T-helper 1 cell treated with Interleukin-12 subunit alpha and Interleukin-12 subunit beta and Interleukin-4 antibody, amounts not matched to agents 30 μg/mL and 1 μg/mL, for 36 hours (primary cell): ENCODE data around the gene RBM33.
A peak's percentile ranks its signal among the peaks of the same experiment; 100 is the strongest.

Experiments used
- H3K27ac Mint-ChIP-seq: one replicate; pipeline ENCODE4 v1.8.0; 2021; ENCODE audit warnings: mild to moderate bottlenecking, mixed read lengths
- H3K27me3 Mint-ChIP-seq: one replicate; pipeline ENCODE4 v1.8.0; 2021; ENCODE audit warnings: low read depth, mixed read lengths
- H3K36me3 Mint-ChIP-seq: one replicate; pipeline ENCODE4 v1.8.0; 2021; ENCODE audit warnings: low read depth, mixed read lengths
- H3K4me1 Mint-ChIP-seq: one replicate; pipeline ENCODE4 v1.8.0; 2021; ENCODE audit warnings: low read depth, mixed read lengths
- H3K4me3 Mint-ChIP-seq: one replicate; pipeline ENCODE4 v1.8.0; 2021; ENCODE audit warnings: mild to moderate bottlenecking, moderate library complexity, mixed read lengths
- H3K9me3 Mint-ChIP-seq: one replicate; pipeline ENCODE4 v1.8.0; 2021; ENCODE audit warnings: mixed read lengths

Gene RBM33

GRCh38 chr7:155643804-155644177 is 670 bp upstream of the RBM33 start:
- Mint-ChIP-seq H3K4me1 (peaks cover 30% of the 10 kb centered on the region), H3K27ac (peak overlapping the region; percentile 99), H3K4me3 (peak overlapping the region; percentile 99), H3K9me3 (peaks cover 13% of the 10 kb centered on the region), H3K36me3 (peaks cover 61% of the 10 kb centered on the region), H3K27me3 (peaks cover 4% of the 10 kb centered on the region)

- peak overlapping the region; percentile 100 for H3K27ac Mint-ChIP-seq
- H3K9me3 Mint-ChIP-seq, result peaks cover 19% of the 10 kb centered on the region
- no peaks in the 10 kb centered on the region for H3K27me3 Mint-ChIP-seq
- H3K4me3 Mint-ChIP-seq, result peak overlapping the region; percentile 100
- peaks cover 68% of the 10 kb centered on the region for H3K36me3 Mint-ChIP-seq
- peaks cover 41% of the 10 kb centered on the region for H3K4me1 Mint-ChIP-seq
Observed at GRCh38 chr7:155644971-155645509, 579 bp downstream of the RBM33 start.

GRCh38 chr7:155645662-155646061 is 1.2 kb downstream of the RBM33 start:
- Mint-ChIP-seq H3K36me3 (peaks cover 66% of the 10 kb centered on the region), H3K4me3 (peak overlapping the region; percentile 100)

GRCh38 chr7:155646669-155647068 is 2.2 kb downstream of the RBM33 start:
- Mint-ChIP-seq H3K9me3 (peaks cover 19% of the 10 kb centered on the region), H3K27ac (no peak overlapping the region), H3K4me3 (peak overlapping the region; percentile 100), H3K4me1 (peaks cover 49% of the 10 kb centered on the region), H3K27me3 (no peaks in the 10 kb centered on the region), H3K36me3 (peaks cover 58% of the 10 kb centered on the region)

More at GRCh38 chr7:155645662-155646061, 1.2 kb downstream of the RBM33 start:
- Mint-ChIP-seq H3K27ac (peak overlapping the region; percentile 100), H3K4me1 (peaks cover 45% of the 10 kb centered on the region), H3K9me3 (peaks cover 19% of the 10 kb centered on the region), H3K27me3 (no peaks in the 10 kb centered on the region)

GRCh38 chr7:155647302-155647701 is 2.8 kb downstream of the RBM33 start:
- H3K27ac Mint-ChIP-seq, result no peak overlapping the region
- peaks cover 52% of the 10 kb centered on the region for H3K36me3 Mint-ChIP-seq
- no peak overlapping the region for H3K4me3 Mint-ChIP-seq
- no peaks in the 10 kb centered on the region for H3K27me3 Mint-ChIP-seq
- peaks cover 51% of the 10 kb centered on the region for H3K4me1 Mint-ChIP-seq
- H3K9me3 Mint-ChIP-seq, result peaks cover 19% of the 10 kb centered on the region

- H3K27ac Mint-ChIP-seq, result no peak overlapping the region
- peaks cover 52% of the 10 kb centered on the region for H3K36me3 Mint-ChIP-seq
- no peaks in the 10 kb centered on the region for H3K27me3 Mint-ChIP-seq
- H3K4me3 Mint-ChIP-seq, result no peak overlapping the region
- peaks cover 19% of the 10 kb centered on the region for H3K9me3 Mint-ChIP-seq
- H3K4me1 Mint-ChIP-seq, result peaks cover 55% of the 10 kb centered on the region
Observed at GRCh38 chr7:155647734-155648133, 3.3 kb downstream of the RBM33 start.

- no peak overlapping the region for H3K27ac Mint-ChIP-seq
Observed at GRCh38 chr7:155648752-155649339, 4.4 kb downstream of the RBM33 start.

GRCh38 chr7:155649588-155649987 is 5.1 kb downstream of the RBM33 start:
- Mint-ChIP-seq H3K36me3 (peaks cover 46% of the 10 kb centered on the region), H3K9me3 (peaks cover 19% of the 10 kb centered on the region), H3K4me1 (peaks cover 56% of the 10 kb centered on the region), H3K27ac (no peak overlapping the region), H3K4me3 (no peak overlapping the region), H3K27me3 (no peaks in the 10 kb centered on the region)

More at GRCh38 chr7:155648752-155649339, 4.4 kb downstream of the RBM33 start:
- peaks cover 50% of the 10 kb centered on the region for H3K4me1 Mint-ChIP-seq
- H3K4me3 Mint-ChIP-seq, result no peak overlapping the region
- peaks cover 19% of the 10 kb centered on the region for H3K9me3 Mint-ChIP-seq
- H3K27me3 Mint-ChIP-seq, result no peaks in the 10 kb centered on the region
- peaks cover 46% of the 10 kb centered on the region for H3K36me3 Mint-ChIP-seq

- Mint-ChIP-seq H3K4me1 (peaks cover 46% of the 10 kb centered on the region), H3K36me3 (peaks cover 32% of the 10 kb centered on the region), H3K9me3 (peaks cover 19% of the 10 kb centered on the region), H3K27me3 (no peaks in the 10 kb centered on the region), H3K4me3 (no peak overlapping the region), H3K27ac (no peak overlapping the region)
Observed at GRCh38 chr7:155652156-155653114, 8.0 kb downstream of the RBM33 start.

GRCh38 chr7:155653803-155654202 is 9.3 kb downstream of the RBM33 start:
- H3K4me1 Mint-ChIP-seq, result peaks cover 43% of the 10 kb centered on the region
- H3K4me3 Mint-ChIP-seq, result no peak overlapping the region
- no peaks in the 10 kb centered on the region for H3K27me3 Mint-ChIP-seq
- H3K9me3 Mint-ChIP-seq, result peaks cover 11% of the 10 kb centered on the region
- H3K27ac Mint-ChIP-seq, result no peak overlapping the region
- H3K36me3 Mint-ChIP-seq, result peaks cover 19% of the 10 kb centered on the region

GRCh38 chr7:155656891-155657290 is 12.4 kb downstream of the RBM33 start:
- peaks cover 13% of the 10 kb centered on the region for H3K36me3 Mint-ChIP-seq
- no peak overlapping the region for H3K4me3 Mint-ChIP-seq
- no peak overlapping the region for H3K27ac Mint-ChIP-seq
- H3K9me3 Mint-ChIP-seq, result no peaks in the 10 kb centered on the region
- no peaks in the 10 kb centered on the region for H3K27me3 Mint-ChIP-seq
- H3K4me1 Mint-ChIP-seq, result peaks cover 39% of the 10 kb centered on the region

GRCh38 chr7:155660059-155660757 is 15.7 kb downstream of the RBM33 start:
- H3K4me3 Mint-ChIP-seq, result no peak overlapping the region
- H3K27me3 Mint-ChIP-seq, result no peaks in the 10 kb centered on the region
- peaks cover 13% of the 10 kb centered on the region for H3K36me3 Mint-ChIP-seq
- no peaks in the 10 kb centered on the region for H3K9me3 Mint-ChIP-seq
- peaks cover 35% of the 10 kb centered on the region for H3K4me1 Mint-ChIP-seq
- peak overlapping the region; percentile 69 for H3K27ac Mint-ChIP-seq

- H3K4me1 Mint-ChIP-seq, result peaks cover 39% of the 10 kb centered on the region
- H3K27ac Mint-ChIP-seq, result peak overlapping the region; percentile 69
- H3K4me3 Mint-ChIP-seq, result no peak overlapping the region
- no peaks in the 10 kb centered on the region for H3K27me3 Mint-ChIP-seq
- peaks cover 18% of the 10 kb centered on the region for H3K36me3 Mint-ChIP-seq
- H3K9me3 Mint-ChIP-seq, result no peaks in the 10 kb centered on the region
Observed at GRCh38 chr7:155660758-155661093, 16.3 kb downstream of the RBM33 start.

- H3K9me3 Mint-ChIP-seq, result no peaks in the 10 kb centered on the region
- peaks cover 18% of the 10 kb centered on the region for H3K36me3 Mint-ChIP-seq
- no peak overlapping the region for H3K27ac Mint-ChIP-seq
- H3K4me3 Mint-ChIP-seq, result no peak overlapping the region
- no peaks in the 10 kb centered on the region for H3K27me3 Mint-ChIP-seq
- peaks cover 35% of the 10 kb centered on the region for H3K4me1 Mint-ChIP-seq
Observed at GRCh38 chr7:155662343-155663043, 18.0 kb downstream of the RBM33 start.
